GM12872 (cell line): ENCODE data around the gene PLEKHA6.

Experiments
- CTCF ChIP-seq: IDR thresholded peaks from 3 replicates; pipeline ENCODE4 v1.5.1; 2011; ENCODE audit warnings: low read depth, mild to moderate bottlenecking, low read length, moderate library complexity; ENCODE audit not compliant: insufficient read depth

Gene PLEKHA6, protein sequence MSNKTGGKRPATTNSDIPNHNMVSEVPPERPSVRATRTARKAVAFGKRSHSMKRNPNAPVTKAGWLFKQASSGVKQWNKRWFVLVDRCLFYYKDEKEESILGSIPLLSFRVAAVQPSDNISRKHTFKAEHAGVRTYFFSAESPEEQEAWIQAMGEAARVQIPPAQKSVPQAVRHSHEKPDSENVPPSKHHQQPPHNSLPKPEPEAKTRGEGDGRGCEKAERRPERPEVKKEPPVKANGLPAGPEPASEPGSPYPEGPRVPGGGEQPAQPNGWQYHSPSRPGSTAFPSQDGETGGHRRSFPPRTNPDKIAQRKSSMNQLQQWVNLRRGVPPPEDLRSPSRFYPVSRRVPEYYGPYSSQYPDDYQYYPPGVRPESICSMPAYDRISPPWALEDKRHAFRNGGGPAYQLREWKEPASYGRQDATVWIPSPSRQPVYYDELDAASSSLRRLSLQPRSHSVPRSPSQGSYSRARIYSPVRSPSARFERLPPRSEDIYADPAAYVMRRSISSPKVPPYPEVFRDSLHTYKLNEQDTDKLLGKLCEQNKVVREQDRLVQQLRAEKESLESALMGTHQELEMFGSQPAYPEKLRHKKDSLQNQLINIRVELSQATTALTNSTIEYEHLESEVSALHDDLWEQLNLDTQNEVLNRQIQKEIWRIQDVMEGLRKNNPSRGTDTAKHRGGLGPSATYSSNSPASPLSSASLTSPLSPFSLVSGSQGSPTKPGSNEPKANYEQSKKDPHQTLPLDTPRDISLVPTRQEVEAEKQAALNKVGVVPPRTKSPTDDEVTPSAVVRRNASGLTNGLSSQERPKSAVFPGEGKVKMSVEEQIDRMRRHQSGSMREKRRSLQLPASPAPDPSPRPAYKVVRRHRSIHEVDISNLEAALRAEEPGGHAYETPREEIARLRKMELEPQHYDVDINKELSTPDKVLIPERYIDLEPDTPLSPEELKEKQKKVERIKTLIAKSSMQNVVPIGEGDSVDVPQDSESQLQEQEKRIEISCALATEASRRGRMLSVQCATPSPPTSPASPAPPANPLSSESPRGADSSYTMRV

GRCh38 chr1:204359474-204360255, at the start of gene PLEKHA6:
Gene PLEKHA6, minus strand, starts transcription at chr1:204359929. Its CDS starts 86,202 bp downstream, at chr1:204273727.
- no peak for TF ChIP-seq CTCF

DNA sequence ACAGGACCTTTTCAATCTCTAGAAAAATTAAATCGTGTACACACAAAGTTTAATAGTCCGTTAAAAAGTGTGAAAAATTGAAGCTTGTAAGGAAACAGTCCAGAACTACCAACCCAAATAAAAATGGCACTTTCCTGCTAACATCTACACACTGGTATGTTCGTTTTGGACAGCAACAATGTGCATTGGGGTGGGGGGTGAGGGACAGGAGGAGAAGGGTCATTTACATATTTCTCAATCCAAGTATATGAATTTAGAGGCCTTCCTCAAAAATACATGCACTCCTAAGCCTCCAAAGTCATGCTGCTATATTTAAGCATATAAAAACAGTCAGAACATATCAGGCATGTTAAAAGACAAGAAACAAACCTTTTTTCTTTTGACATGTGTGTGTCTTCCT, 49.4 kb upstream of the PLEKHA6 start:
- TF ChIP-seq CTCF = no peak

DNA sequence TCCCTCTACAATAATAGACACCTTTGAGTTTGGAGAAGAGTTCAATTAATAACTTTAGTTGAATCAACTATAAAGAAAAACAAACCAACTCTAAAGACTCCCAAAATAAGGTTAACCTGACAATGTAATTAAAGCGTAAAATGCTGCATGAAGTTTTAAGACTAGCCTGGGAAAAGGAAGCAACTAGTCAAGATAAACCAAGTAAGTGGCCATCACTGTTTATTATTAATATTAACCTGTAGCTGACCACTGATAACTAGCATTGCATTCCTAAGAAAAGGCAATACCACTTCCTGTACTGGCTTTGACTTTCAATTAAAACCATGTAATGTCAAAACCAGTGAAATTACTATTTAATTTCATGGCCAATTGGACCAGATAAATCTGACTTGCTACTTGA, 48.9 kb upstream of the PLEKHA6 start:
- no peak for TF ChIP-seq CTCF

DNA sequence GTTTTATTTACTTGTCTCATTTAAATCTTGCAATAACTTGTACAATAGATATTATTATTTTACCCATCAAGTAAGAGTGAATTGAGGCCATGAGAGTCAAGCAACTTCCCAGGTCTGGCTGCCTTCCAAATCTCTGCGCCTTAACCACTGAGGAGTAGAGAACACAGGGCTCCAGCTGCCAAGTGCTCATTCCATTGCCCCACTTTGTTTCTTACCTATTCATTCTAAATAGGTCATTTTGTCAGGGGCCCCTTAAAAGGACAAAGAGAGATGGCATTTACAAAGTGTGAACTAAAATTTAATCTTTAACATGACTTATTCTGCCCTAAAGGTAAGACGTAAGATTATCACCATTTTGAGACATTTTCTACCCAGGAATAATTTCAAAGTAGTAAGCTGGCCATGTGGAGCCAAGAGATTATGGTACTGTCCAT, 48.4 kb upstream of the PLEKHA6 start:
- no peak for TF ChIP-seq CTCF

- no peak for TF ChIP-seq CTCF
Measured at GRCh38 chr1:204407295-204407971, 47.7 kb upstream of the PLEKHA6 start.

DNA sequence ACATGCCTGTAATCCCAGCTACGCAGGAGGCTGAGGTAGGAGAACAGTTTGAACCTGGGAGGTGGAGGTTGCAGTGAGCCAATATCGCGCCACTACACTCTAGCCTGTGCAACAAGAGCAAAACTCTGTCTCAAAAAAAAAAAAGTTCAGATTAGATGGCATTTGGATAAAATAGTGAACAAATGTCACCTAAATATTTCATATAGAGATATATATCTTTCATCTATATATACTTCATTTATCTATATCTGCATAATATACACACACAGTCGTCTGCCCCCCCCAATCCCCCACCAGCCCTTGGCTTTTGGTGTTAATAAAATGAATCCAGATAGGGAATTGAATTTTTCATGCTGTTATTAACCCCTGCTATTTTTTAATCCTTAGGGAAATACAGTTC, 46.9 kb upstream of the PLEKHA6 start:
- no peak for TF ChIP-seq CTCF
